ENCODE data around the gene SPINK8.

Gene SPINK8

DNA sequence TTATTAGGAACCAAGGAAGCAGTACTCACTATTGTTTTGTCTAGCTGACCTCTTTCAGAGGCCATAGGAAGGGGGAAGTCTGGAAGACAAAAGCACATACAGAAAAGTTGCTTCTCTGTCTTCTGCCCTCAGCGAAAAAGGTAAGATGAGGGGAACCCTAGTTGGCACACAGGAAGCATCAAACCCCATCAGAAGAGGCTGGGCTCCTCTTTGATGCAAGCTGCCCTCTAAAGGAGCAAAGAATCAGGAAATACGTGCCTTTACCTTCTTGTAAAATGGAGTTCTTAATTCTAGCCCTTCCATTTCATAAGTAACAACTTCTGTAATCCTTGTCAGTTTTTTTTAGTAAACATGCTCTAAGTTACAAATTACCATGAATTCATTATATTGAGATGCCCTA lies 12.5 kb downstream of the SPINK8 start:
- DNase-seq = no peak

DNA sequence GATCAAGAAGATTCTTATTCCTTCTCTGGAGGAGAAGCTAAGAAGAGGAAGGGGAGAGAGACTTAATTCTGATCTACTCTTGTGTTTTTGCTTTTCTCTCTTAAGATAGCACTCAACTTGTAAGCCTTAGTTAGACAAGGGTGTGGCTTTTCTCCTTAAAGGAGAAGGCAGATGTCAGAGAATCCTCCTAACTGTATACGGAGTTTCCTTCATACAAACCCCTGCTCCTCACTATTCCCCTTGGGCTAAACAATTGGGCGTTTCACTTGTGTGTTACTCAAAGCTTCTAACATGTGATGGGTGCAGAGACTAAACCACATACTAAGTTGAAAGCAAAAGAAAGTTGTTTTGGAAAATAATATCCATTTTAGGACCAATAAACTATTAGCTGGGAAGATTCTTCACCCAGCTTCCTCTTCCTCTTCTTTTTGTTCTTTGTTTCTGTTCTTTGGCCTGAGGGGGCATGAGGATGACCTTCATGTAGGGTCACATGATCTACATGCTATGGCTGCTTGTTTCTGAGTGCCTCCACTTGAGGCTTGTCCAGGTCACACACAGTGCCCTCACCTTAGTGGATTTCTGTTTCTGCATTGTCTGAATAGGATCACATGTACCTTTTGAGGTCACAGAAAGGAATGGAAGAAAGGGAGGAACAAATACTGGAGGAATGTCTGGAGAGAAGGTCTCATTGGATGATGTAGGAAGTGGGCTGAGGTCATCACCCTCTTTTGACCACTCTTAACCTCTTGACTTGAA lies 14.6 kb downstream of the SPINK8 start:
- DNase-seq = no peak

DNA sequence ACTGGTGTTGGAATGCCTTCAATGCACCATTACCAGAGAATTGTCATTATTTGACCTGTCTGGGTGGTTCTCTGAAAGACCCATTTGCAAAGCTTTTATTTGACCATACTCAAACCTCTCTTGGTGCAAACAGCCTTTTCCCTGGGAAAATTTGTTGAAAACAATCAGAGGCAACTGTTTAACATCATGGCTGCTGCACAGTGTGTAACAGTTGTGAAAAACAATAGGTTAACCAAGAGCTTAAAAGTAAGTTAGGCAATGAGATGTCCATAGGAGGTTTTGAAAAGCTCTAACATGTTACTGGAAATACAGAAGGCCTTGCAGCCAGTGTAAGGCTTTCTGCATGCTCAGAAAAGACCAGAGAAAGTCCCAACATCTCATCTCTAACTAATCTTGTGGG lies 18.9 kb downstream of the SPINK8 start:
- DNase-seq = no peak

DNA sequence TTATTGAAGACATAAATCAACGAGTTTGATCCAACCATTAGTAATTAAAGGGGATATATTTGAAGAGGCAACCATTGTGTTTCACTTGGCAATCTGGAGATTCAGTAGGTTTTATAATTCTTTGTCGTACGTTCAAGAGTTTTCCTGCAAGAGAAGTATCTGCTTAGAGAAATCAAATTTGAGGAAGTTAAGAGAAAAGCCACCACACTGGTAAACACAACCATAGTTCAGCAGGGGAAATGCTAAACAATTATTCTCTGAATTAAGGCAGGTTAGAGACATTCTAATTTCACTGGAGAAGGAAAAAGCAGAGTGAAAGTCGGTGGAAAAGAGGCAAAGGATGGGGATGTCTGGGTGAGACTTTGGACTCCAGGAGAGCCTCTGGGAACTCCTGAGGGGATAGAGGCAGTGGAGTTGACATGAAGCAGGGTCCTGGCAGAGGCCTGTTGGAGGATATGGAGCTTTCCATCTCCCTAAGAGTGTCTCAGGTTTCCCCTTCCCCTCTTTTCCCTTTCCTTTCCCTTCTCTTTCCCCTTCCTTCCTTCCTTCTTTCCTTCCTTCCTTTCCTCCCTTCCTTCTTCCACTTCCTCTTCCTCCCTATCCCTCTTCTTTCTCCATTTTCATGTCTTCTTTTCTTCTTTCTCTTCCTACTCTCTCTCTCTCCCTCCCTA lies 26.5 kb downstream of the SPINK8 start:
- DNase-seq = no peak

DNA sequence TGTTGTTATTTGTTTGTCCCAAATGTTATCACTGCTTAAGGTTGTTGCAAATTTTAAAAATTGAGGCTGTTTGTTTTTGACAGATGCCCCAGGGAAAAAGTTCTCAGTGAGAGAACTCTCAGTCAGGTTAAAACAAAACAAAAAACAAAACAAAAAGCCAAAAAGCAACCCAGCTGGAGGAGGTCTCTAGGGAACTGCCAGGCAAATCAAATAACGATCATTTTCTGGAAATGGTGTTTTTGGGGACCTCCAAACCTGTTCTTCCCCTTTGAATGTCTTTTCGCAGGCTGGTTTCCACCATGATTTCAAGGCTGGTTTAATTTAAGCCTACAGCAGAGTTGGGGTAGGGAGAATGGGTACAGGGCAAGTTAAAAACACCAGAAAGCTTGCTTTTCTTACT lies 27.2 kb downstream of the SPINK8 start:
- DNase-seq = no peak

DNA sequence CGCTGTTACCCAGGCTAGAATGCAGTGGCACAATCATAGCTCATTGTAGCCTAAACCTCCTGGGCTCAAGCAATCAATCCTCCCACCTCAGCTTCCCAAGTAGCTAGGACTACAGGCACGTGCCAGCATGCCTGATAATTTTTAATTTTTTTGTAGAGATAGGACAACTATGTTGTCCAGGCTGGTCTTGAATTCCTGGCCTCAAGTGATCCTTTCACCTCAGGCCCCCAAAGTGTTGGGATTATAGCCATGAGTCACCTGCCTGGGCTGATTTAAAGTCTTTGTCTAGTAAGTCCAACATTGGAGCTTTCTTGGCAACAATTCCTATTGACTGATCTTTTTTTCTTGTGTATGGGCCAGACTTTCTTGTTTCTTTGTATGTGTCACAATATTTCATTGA lies 28.1 kb downstream of the SPINK8 start:
- no peak for DNase-seq

DNA sequence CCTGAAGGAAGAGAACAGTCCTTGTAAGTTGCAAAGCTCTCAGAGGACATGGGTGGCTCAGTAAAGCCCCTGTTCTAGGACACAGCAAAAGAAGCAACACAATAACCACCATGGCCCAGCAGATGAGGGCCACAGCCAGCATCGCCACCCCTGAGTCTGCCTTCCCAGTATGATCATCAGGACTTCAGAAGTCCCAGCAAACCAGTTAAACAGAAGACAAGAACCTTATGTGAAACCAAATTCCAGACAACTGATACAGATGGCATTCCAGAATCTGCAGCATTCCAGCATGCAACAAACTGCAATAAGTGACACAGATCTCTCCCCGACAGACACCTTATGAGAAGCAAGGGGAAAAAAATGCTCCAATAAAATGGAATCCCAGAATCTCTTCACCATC lies 30.4 kb downstream of the SPINK8 start:
- DNase-seq = no peak

DNA sequence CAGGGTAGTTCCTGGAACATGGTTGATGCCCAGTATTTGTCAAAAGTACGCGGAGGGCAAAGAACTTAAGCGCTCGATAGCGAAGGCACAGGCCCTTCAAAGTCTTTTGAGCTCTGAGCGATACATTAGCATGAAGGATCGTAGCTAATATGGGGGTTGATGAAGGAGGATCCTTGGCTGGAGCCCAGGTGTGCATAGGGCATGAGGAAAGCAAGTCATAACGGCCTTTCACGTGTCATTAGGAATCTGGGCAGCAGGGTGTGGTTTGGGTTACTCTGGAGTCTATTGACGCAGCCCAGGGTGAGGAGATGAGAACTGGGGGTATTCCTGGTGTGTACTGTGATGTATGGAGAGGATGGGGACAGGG lies 31.7 kb downstream of the SPINK8 start:
- DNase-seq = no peak

DNA sequence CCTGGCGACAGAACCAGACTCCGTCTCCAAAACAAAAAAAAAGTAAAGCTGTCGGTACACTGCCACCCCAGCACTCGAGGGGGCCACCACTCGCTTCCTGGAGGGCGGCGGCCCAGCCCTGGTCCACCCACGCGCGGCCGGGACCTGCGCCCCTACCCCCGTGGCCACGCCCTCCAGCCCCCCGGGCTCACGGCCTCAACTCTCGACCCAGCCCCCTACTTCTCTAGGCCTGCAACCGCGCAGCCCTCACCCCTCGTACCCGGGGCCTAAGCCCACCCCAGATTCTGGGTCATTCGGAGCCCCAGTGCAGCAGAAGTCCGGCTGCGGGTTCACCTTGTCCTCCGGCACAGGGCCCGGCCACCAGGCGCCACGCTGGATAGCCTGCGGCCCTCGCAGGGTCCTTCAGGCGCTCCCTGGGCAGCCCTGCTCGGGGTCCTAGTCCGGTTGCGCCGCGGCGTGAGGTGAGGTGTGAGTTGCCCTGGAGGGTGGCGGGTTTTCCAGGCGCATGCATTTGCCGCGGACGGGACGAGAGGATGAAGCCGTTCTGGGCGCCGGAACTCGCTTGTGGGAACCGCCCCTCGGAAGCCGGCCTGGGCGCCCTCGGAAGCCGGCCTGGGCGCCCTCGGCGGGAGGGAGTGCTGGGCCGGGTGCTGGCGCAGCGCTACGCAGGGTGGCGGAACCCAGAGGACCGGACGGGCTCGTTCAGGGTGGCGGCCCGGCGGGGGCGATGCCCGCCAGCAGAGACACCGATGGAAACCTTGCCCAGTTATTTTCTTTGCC lies 32.3 kb downstream of the SPINK8 start, which contains the start of gene NME6:
Gene NME6, minus strand, starts transcription at position 348 of the 780 bp plus-strand sequence.
- DNase-seq = peak; percentile 92

DNA sequence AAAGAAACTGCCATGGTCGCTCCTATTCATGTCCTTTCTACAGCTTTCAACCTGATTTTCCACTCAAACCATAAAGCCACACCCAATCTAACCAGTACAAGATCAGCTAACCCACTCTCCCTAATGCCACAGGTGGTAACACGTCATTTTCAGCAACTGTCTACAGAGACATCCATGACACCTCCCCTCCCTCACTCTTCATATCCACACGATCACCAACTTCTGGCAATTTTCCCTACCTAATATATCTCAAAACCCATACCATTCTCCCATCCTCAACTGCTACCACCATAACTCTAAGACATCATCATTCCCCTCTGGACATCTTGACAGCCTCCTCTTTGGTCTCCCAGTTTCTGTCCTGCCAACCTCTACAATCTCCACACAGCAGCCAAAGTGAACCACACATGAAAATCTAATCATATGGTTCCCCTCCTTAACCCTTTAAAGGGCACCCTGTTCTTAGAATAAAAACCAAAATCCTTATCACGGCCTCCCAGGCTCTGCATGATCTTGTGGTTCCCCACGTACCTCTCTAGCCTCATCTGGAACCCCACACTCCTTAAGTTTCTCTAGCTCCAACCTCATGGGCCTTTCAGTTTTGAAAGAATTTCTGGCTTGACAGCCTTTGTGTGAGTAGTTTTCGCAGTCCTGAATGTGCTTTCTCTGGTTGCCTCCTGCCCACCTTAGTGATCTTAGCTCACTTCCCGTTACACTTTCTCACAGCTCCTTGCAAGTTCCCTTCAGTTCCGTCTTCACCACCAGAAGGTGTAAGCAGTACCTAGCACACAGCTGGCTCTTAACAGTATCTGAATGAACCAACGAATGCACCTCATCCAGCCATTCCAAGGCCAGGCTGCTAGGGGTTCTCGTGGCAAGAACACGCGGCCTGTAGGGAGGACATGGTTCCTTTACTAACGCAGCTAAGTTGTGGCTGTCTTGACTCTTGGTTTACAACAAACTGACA lies 33.4 kb downstream of the SPINK8 start:
- peak; percentile 48 for DNase-seq

DNA sequence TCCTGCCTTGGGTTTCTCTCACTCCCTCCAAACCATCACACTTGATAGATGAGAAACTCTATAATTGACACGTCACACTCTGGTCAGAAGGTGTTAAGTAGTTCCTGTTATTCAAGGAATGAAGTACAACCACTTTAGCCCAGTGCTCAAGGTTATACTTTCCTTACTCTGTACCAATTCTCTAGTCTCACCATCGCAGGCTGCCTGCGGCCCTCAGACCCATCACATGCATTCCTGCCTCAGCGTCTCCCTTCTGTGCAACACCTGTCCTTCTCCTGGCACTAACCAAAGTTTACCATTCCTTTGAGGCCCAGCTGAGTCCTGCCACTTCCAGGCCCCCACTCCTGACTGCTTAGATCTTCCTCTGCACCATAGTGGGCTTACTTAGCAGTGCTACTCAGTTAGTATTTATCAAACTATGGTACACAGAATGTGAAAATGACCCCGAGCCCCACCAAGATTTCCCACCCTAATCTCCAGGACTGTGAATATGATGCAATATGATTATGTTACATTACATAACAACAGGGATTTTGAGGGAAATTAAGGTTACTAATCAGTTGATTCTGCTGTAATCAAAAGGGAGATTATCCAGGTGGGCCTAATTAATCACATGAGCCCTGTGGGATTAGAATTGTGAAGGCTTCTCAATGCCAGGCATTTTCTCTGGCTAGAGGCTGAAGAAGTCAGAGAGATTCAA lies 36.2 kb downstream of the SPINK8 start:
- no peak for DNase-seq

DNA sequence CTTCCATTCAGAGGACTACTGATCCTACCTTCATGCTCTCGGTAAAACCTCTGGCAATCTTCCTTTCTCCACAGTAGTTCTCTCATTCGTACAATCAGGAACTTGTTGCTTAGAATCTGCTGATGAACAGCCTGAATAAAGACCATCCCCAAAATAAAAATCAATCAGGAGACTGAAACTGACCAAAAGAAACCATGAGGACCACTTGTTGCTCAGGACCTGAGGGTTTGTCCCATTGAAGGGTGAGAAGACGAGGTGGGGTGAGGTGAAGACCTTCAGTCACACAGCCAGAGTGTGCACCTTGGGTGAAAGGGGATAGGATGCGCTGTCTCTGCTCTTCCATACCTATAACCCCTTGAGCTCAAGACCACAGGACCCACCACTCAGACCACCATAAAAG lies 36.8 kb downstream of the SPINK8 start:
- no peak for DNase-seq

DNA sequence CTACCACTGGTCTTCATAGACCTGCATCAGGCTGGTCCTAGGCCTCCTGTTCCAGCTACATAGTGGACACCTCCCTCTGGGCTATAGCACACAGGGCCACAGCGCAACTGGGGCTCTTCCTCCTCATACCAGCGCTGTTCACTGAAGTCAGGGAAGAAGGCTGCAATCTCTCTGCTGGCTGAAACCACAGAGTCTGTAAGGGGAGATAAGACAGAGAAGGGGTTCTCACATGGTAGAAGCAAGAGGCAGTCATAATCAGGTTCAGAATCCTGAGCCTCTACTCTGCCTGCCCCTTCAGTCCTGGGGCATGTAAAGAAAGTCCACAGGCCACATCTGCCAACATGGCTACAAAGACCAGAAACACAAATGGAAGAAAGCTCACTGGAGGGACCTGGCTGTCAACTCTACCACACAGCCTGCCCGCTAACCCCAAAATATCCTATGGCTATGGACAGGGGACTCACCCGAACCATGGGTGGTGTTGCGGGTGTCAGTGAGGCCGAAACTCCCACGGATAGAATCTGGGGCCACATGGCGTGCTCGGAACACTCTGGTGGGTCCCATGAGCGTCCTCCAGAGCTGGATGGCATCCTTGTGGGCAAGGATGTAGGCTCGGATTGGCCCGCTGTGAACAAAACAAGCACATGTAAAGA lies 38.7 kb downstream of the SPINK8 start:
- DNase-seq = no peak

DNA sequence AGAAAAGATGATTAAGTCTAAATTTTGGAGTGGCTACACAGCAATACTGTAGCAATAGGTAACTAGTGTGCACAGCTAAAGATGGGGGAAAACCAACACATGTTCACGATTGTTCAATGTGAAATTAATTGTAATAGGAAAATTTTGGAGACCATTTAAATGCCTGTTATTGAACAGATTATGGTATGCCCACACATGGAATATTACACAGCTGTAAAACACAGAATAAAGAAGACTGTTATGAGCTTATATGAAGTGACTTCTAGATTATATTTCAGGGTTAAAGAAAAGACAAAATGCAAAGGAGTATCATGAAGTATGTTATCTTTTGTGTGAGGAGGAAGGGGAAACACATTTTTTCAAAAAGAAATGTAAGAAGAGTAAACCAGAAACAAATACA lies 43.8 kb downstream of the SPINK8 start:
- no peak for DNase-seq

DNA sequence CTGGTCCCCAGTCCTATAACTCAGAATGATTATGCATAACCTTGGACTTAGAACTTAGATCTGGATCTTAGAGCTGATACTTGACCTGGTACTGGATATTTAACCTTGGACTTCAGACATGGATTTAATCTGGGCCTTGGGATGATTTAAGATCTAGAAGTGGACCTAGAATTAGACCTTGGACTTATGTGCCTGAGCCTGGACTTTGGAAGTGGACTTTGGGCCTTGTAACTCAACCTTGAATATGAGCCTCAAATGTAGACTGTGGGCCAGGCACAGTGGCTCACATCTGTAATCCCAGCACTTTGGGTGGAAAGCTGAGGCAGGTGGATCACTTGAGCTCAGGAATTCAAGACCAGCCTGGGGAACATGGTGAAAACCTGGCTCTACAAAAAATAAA lies 46.4 kb downstream of the SPINK8 start:
- no peak for DNase-seq

DNA sequence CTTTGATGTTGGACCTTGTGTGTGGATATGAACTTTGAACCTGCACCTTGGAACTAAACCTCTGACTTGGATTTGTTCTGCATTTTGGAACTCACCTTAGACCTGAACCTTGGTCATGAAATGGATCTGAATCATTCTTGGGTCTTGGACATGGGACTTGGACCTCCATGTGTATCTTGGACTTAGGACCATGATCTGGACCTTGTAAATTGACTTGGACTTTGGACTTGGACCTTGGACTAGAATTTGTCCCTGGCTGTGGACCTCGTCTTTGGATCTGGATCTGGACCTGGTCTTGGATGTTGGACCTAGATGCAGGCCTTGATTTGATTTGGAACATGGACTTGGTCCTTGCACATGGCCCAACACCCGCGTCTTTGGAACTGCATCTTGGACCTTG lies 47.2 kb downstream of the SPINK8 start:
- DNase-seq = no peak

DNA sequence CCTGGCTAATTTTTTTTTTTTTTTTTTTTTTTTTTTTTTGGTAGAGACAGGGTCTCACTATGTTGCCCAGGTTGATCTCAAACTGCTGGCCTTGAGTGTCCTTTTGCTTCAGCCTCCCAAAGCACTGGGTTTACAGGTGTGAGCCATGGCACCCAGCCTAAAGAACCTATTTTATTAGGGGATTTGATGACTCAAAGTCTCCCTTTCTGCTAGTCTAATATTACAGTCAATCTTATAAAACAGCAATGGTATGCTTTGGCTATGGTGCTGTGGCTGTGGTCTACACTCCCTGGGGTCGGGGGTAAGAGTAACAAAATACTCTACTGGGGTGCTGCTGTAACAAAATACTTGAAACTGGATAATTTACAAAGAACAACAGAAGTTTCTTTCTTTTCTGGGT lies 47.8 kb downstream of the SPINK8 start:
- no peak for DNase-seq

DNA sequence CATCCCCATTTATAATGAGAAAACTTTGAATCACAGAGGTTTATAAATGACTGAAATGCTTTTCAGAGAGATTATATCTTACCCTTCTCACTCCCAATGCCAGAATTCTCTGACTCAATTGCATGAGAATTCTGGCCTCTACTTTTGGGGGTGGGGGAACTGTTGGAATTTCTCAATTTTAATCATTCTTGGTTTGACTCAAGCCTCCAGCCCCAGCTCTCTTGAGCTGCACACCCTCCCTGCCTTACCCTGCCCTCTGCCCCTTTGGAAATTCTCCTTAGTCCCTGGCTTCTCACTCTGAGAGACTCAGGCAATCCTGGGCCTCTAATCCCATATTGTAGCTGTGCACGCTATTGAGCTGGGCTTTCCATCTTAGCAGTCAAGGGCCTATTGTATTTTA lies 48.3 kb downstream of the SPINK8 start:
- no peak for DNase-seq

DNA sequence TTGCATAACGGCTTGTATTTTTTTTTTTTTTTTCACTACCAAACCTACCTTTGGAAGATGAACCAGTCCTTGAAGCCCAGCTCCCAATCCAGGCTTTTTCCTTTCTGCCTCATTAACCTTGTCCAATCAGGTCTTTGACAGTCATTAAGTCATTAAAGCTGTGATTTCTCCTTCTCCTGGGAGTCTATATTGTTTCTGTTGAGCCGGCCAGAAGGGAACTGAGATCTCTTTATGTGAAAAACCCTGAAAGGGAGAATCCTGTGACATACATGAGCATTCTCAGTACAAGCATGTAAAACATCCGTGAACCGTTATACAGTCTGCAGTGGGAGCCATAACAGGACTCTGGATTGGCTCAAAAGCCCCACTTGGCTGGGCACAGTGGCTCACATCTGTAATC lies 52.6 kb downstream of the SPINK8 start:
- no peak for DNase-seq

DNA sequence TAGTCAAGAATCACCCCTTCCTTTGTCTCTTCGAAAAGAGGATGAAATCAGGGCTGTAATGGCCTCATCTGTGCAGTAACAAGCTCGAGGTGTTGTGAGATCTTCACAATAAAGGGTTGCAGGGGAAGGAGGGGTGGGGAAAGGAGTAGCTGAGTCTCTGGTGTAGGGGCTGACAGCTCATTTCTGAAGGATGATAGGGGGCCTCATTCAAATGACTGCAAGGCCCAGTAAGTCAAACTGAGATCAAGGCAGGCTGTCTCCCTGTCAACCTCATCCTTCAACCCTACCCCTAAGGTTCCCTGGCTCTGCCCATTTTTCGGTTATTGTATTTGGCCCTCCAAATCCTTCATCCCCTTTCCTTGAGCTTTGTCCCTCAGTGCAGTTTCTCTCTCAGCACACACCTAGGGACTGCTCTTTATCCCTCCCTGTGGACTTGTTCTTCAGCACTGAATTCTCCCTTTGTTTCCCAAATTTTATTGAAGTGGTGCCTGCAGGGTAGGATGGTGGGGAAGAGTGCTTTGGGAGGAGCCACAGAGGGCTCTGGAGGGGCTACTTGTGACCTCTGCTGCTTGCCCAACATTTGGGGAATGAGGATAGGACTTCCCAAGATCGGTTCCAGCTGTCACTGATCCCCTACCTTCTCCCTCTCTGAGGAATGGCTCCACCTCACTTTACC lies 54.4 kb downstream of the SPINK8 start:
- DNase-seq = no peak

Data from CD4-positive, alpha-beta T cell treated with Interleukin-21 for 1 hour (primary cell).